Measurements from ENCODE around the gene SPEG.

- no peak for TF ChIP-seq POLR2A (IDR thresholded peaks at IDR 0.05)
- TF ChIP-seq CTCF (IDR thresholded peaks at IDR 0.05), result no peak
- TF ChIP-seq POLR2AphosphoS5 (IDR thresholded peaks at IDR 0.05), result no peak
These were observed 34.0 kb downstream of the SPEG start for GRCh38 chr2:219468410-219469185.

Data from prostate gland (tissue), 2 donors.